ENCODE measurements around the gene ST6GALNAC3. TPM values are rescaled to one million over a fixed set of nuclear protein-coding genes. Genes with fewer than 3 reads are reported as not detected.

The ST6GALNAC3 gene
- polyA plus RNA-seq, 2 of the 4 experiments (the other 2 are of a cell fraction), result 1.1 to 1.2 TPM

DNA sequence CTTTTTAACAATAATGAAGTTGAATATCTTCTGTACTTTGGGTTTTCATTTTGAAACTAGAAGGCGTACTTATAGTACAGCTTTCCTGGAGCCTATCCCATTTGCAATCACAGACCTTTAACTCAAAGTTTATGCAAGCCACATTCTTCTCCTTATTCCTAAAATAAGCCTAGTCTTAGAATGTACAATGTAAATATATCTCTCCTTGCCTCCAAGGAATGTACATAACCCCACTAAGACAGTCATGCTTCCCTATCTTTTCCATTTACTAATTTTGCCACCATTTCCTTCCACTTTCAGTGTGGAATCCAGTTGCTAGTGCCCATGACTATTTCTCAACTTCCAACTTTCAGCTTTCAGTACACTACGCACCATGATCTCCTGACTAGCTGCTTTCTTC, 327.6 kb downstream of the ST6GALNAC3 start:
- POLR2A ChIA-PET, result no interaction called here
- H3K4me2 ChIP-seq, result no peak overlapping the region
- no peak for ATAC-seq
- 37% methylated on average over 2 of the region's 2 CpGs for WGBS (ENCODE audit: missing lambda C conversion rate)
- CTCF ChIA-PET, result no interaction called here
- FAIRE-seq, result no peak
- no peak overlapping the region for H3K27ac ChIP-seq
- H3K4me1 ChIP-seq, result no peaks in the 10 kb centered on the region
- H3K4me3 ChIP-seq, result no peak overlapping the region
- H3K9me3 ChIP-seq, result no peaks in the 10 kb centered on the region
- no peak for DNase-seq (ENCODE audit: low read depth in 1 of 2, low spot score in 1 of 2)
- TF ChIP-seq BHLHE40 (IDR thresholded peaks at IDR 0.05; ENCODE audit: low read depth, low read length) (no peak), MAFK (IDR thresholded peaks at IDR 0.05; ENCODE audit: partially characterized antibody) (no peak), KDM1A (IDR thresholded peaks at IDR 0.05; ENCODE audit: low read depth) (no peak)

DNA sequence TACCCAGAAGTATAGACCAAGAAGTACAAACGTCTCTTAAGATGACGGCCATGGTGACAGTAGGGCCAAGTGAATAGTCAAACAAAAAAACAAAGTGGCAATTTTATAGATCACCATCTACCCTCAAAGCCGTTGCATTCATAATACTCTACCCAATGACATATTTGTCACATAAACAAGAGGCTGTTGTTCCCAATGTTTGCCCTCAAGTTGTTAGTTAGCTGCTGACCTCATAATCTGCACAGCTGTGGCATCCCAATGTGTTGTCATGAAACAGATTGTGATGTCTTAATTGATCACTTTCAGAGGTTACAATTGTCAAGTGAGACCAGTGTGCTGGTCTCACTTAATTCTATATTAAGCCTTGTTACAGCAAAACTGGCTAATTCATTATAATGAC, 333.8 kb downstream of the ST6GALNAC3 start:
- CTCF ChIA-PET, result no interaction called here
- POLR2A ChIA-PET, result no interaction called here
- FAIRE-seq, result no peak

DNA sequence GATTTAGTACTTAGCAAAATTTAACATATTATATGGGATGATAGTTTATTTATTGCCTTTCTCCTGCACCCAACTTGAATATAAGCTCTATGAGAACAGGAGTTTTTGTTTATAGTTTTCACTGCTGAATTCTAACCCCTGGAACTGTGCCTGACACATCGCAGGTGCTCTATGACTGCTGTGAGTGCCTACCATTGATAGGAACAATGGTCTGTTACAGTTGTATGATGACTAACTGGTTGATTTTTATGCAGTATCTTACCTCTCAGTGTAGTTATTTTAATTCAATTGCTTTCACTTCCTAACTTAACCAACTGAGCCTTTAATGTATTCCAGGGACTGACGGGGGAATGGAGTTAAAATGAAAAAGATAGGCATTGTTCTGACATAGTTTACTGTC, 336.0 kb downstream of the ST6GALNAC3 start:
- FAIRE-seq (no peak), ATAC-seq (no peak), DNase-seq (ENCODE audit: low read depth in 1 of 2, low spot score in 1 of 2) (no peak)
- ChIA-PET CTCF (no interaction called here), POLR2A (no interaction called here)
- H3K9me3 ChIP-seq, result no peaks in the 10 kb centered on the region
- no peak overlapping the region for H3K27ac ChIP-seq
- no peak overlapping the region for H3K4me3 ChIP-seq
- no peak for TF ChIP-seq ZNF302 (CRISPR knock-in tag; IDR thresholded peaks at IDR 0.05)
- TF ChIP-seq HOXB13 (CRISPR knock-in tag; IDR thresholded peaks at IDR 0.05; ENCODE audit: low read depth), result no peak
- TF ChIP-seq JUNB (IDR thresholded peaks at IDR 0.05), result no peak
- no peak for TF ChIP-seq MAFK (IDR thresholded peaks at IDR 0.05; ENCODE audit: partially characterized antibody)
- no peak for TF ChIP-seq PHF8 (IDR thresholded peaks at IDR 0.05; ENCODE audit: borderline replicate concordance, low read depth)
- TF ChIP-seq JUN (IDR thresholded peaks at IDR 0.05), result no peak
- no peak for TF ChIP-seq ZSCAN20 (CRISPR knock-in tag; IDR thresholded peaks at IDR 0.05)
- TF ChIP-seq HOXA7 (CRISPR knock-in tag; IDR thresholded peaks at IDR 0.05), result no peak
- TF ChIP-seq TFCP2L1 (CRISPR knock-in tag; IDR thresholded peaks at IDR 0.05), result no peak
- no peak for TF ChIP-seq MYC (IDR thresholded peaks at IDR 0.05; ENCODE audit: borderline replicate concordance, low read length)
- TF ChIP-seq, protein P1, sequence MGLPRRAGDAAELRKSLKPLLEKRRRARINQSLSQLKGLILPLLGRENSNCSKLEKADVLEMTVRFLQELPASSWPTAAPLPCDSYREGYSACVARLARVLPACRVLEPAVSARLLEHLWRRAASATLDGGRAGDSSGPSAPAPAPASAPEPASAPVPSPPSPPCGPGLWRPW (IDR thresholded peaks at IDR 0.05), result no peak
- TF ChIP-seq, protein P2, sequence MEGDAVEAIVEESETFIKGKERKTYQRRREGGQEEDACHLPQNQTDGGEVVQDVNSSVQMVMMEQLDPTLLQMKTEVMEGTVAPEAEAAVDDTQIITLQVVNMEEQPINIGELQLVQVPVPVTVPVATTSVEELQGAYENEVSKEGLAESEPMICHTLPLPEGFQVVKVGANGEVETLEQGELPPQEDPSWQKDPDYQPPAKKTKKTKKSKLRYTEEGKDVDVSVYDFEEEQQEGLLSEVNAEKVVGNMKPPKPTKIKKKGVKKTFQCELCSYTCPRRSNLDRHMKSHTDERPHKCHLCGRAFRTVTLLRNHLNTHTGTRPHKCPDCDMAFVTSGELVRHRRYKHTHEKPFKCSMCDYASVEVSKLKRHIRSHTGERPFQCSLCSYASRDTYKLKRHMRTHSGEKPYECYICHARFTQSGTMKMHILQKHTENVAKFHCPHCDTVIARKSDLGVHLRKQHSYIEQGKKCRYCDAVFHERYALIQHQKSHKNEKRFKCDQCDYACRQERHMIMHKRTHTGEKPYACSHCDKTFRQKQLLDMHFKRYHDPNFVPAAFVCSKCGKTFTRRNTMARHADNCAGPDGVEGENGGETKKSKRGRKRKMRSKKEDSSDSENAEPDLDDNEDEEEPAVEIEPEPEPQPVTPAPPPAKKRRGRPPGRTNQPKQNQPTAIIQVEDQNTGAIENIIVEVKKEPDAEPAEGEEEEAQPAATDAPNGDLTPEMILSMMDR (IDR thresholded peaks at IDR 0.05), result no peak
- TF ChIP-seq RARB (CRISPR knock-in tag; IDR thresholded peaks at IDR 0.05), result no peak
- no peaks in the 10 kb centered on the region for H3K4me1 ChIP-seq
- no peak overlapping the region for H3K4me2 ChIP-seq
- WGBS (ENCODE audit: missing lambda C conversion rate), result 60% methylated on average over 2 of the region's 2 CpGs

More for the DNA sequence above, 333.8 kb downstream of the ST6GALNAC3 start:
- no peaks in the 10 kb centered on the region for H3K9me3 ChIP-seq
- 8% methylated on average over 3 of the region's 3 CpGs for WGBS (ENCODE audit: missing lambda C conversion rate)
- ATAC-seq (no peak), DNase-seq (ENCODE audit: low read depth in 1 of 2, low spot score in 1 of 2) (no peak)
- H3K4me1 ChIP-seq, result no peaks in the 10 kb centered on the region
- TF ChIP-seq HOXA7 (CRISPR knock-in tag; IDR thresholded peaks at IDR 0.05), result no peak
- TF ChIP-seq POLR2AphosphoS2 (conservative IDR thresholded peaks at IDR 0.05; ENCODE audit: low read length), result no peak
- no peak for TF ChIP-seq BHLHE40 (IDR thresholded peaks at IDR 0.05; ENCODE audit: low read depth, low read length)
- TF ChIP-seq MAZ (IDR thresholded peaks at IDR 0.05; ENCODE audit: borderline replicate concordance, low read depth, low read length), result no peak
- TF ChIP-seq MAFK (IDR thresholded peaks at IDR 0.05; ENCODE audit: partially characterized antibody), result no peak
- TF ChIP-seq EHF (CRISPR knock-in tag; IDR thresholded peaks at IDR 0.05), result no peak
- no peak for TF ChIP-seq RARB (CRISPR knock-in tag; IDR thresholded peaks at IDR 0.05)
- no peak for TF ChIP-seq ZSCAN20 (CRISPR knock-in tag; IDR thresholded peaks at IDR 0.05)
- TF ChIP-seq, protein P1 (IDR thresholded peaks at IDR 0.05), result no peak
- TF ChIP-seq HEYL (CRISPR knock-in tag; IDR thresholded peaks at IDR 0.05), result no peak
- H3K4me3 ChIP-seq, result no peak overlapping the region
- H3K27ac ChIP-seq, result no peak overlapping the region
- H3K4me2 ChIP-seq, result no peak overlapping the region

DNA sequence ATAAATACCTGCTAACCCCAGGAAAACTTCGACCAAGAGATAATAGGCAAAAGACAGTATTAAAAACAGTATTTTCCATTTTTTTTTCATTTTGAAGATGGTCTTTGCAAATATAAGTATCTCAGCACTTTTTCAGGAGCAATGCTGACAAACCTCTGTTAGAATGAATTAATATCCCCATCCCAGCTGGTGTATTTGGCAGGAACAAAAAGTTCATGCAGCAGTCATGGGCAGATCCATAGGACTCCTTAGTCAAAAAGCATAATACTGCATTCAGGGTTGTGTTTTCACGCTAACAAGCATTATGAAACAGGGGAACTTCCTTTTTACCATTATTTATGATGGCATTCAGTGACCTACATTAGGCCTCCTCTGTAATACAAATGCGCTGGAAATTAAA, 344.0 kb downstream of the ST6GALNAC3 start:
- H3K4me2 ChIP-seq, result no peak overlapping the region
- no peak overlapping the region for H3K4me3 ChIP-seq
- DNase-seq (ENCODE audit: low read depth in 1 of 2, low spot score in 1 of 2), result no peak
- H3K9me3 ChIP-seq, result no peaks in the 10 kb centered on the region
- H3K27ac ChIP-seq, result no peak overlapping the region
- FAIRE-seq, result no peak
- ChIA-PET POLR2A (no interaction called here), CTCF (no interaction called here)
- H3K4me1 ChIP-seq, result no peaks in the 10 kb centered on the region
- WGBS (ENCODE audit: missing lambda C conversion rate), result 45% methylated on average over 3 of the region's 3 CpGs
- ATAC-seq, result no peak
- TF ChIP-seq EHF (CRISPR knock-in tag; IDR thresholded peaks at IDR 0.05) (no peak), FOXS1 (CRISPR knock-in tag; IDR thresholded peaks at IDR 0.05) (no peak), CHD4 (IDR thresholded peaks at IDR 0.05; ENCODE audit: borderline replicate concordance) (no peak), KDM1A (IDR thresholded peaks at IDR 0.05; ENCODE audit: low read depth) (no peak), EP300 (IDR thresholded peaks at IDR 0.05) (no peak), ZFP36 (IDR thresholded peaks at IDR 0.05; ENCODE audit: borderline replicate concordance, partially characterized antibody) (no peak), ZSCAN20 (CRISPR knock-in tag; IDR thresholded peaks at IDR 0.05) (no peak), MYC (IDR thresholded peaks at IDR 0.05; ENCODE audit: borderline replicate concordance, low read length) (no peak), NR3C1 (IDR thresholded peaks at IDR 0.05) (no peak), SMC3 (IDR thresholded peaks at IDR 0.05) (no peak), ZC3H11A (IDR thresholded peaks at IDR 0.05) (no peak), NFE2L2 (conservative IDR thresholded peaks at IDR 0.05; ENCODE audit: low read length) (no peak)
- TF ChIP-seq, protein P1 (IDR thresholded peaks at IDR 0.05), result no peak
- TF ChIP-seq, protein P3, sequence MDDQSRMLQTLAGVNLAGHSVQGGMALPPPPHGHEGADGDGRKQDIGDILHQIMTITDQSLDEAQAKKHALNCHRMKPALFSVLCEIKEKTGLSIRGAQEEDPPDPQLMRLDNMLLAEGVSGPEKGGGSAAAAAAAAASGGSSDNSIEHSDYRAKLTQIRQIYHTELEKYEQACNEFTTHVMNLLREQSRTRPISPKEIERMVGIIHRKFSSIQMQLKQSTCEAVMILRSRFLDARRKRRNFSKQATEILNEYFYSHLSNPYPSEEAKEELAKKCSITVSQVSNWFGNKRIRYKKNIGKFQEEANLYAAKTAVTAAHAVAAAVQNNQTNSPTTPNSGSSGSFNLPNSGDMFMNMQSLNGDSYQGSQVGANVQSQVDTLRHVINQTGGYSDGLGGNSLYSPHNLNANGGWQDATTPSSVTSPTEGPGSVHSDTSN (IDR thresholded peaks at IDR 0.05), result no peak

Measured in A549 (cell line).